ENCODE measurements around the gene COX19. TPM values are rescaled to one million over a fixed set of nuclear protein-coding genes. Genes with fewer than 3 reads are reported as not detected.
A peak's percentile ranks its signal among the peaks of the same experiment; 100 is the strongest.

The COX19 gene
- total RNA-seq, 2 donors from 2014 or later = 7.2 to 18.1 TPM

GRCh38 chr7:953547-954327 is 21.6 kb downstream of the COX19 start:
- Histone ChIP-seq H3K4me3 (peak overlapping the region; percentile 87), H3K27me3 (replicated peaks; ENCODE audit: insufficient read depth) (no peaks in the 10 kb centered on the region), H3K4me1 (ENCODE audit: control insufficient read depth in 1 of 2, low read depth in 2 of 2) (peaks cover 8 to 19% of the 10 kb centered on the region in 2 donors), H3K9me3 (no peaks in the 10 kb centered on the region), H3K36me3 (no peaks in the 10 kb centered on the region), H3K27ac (no peak overlapping the region)
- no peak for DNase-seq (ENCODE audit: low spot score)
- TF ChIP-seq, protein P1, sequence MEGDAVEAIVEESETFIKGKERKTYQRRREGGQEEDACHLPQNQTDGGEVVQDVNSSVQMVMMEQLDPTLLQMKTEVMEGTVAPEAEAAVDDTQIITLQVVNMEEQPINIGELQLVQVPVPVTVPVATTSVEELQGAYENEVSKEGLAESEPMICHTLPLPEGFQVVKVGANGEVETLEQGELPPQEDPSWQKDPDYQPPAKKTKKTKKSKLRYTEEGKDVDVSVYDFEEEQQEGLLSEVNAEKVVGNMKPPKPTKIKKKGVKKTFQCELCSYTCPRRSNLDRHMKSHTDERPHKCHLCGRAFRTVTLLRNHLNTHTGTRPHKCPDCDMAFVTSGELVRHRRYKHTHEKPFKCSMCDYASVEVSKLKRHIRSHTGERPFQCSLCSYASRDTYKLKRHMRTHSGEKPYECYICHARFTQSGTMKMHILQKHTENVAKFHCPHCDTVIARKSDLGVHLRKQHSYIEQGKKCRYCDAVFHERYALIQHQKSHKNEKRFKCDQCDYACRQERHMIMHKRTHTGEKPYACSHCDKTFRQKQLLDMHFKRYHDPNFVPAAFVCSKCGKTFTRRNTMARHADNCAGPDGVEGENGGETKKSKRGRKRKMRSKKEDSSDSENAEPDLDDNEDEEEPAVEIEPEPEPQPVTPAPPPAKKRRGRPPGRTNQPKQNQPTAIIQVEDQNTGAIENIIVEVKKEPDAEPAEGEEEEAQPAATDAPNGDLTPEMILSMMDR (IDR thresholded peaks at IDR 0.05) = no peak
- no peak for ATAC-seq (ENCODE audit: insufficient number of reproducible peaks, low FRiP score, low read depth)

DNA sequence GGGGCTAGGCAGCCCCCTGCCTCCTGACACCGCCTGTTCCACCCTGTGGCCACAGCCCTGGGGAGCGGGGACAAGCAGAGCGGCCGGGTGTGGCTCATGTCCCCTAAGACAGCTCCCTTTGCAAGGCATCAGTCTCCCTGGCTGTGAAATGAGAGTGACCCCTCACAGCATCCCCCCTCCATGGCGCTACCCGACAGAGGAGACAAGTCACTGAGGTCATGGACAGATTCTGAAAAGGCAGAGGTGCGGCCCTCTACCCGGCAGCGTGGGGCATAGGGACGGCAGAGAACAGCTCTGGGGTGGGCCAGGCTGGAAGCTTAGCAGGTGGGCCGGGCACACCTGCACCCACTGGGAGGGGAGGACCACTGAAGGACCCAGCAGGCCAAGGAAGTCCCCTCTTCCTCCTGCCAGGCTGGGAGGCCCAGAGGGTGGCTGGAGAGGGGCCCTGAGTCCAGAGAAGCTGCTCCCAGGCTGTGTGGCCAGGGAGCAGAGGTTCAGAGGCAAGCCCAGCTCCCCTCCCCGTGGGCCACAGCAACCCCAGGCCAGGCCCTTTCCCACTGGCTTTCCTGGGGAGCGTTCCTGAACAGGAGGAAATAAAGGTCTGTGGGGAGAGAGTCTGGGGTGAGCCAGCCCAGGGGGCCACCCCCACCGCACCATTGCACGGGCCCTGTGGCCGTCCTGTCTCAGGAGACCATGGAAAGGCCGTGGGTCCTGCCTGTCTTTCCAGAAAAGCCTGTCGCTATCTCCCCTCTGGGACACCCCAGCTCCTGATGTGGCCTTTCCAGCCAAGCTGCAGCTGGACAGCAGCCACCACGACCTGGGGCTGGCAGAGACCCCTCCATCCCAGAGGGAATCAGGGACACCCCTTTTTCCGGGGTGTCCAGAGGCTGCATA is 22.6 kb downstream of the COX19 start:
- H3K36me3 ChIP-seq = no peaks in the 10 kb centered on the region
- TF ChIP-seq, protein P1 (IDR thresholded peaks at IDR 0.05) = no peak
- no peak for DNase-seq (ENCODE audit: low spot score)

GRCh38 chr7:951881-952547 is 23.3 kb downstream of the COX19 start:
- no peaks in the 10 kb centered on the region for H3K9me3 ChIP-seq
- ATAC-seq (ENCODE audit: insufficient number of reproducible peaks, low FRiP score, low read depth) = no peak
- H3K4me3 ChIP-seq = no peak overlapping the region
- H3K27ac ChIP-seq = no peak overlapping the region
- no peaks in the 10 kb centered on the region for H3K36me3 ChIP-seq
- H3K27me3 ChIP-seq (replicated peaks; ENCODE audit: insufficient read depth) = no peaks in the 10 kb centered on the region
- TF ChIP-seq, protein P1 (IDR thresholded peaks at IDR 0.05) = no peak
- peaks cover 8 to 19% of the 10 kb centered on the region in 2 donors for H3K4me1 ChIP-seq (ENCODE audit: control insufficient read depth in 1 of 2, low read depth in 2 of 2)
- DNase-seq (ENCODE audit: low spot score) = no peak

More for the DNA sequence above, 22.6 kb downstream of the COX19 start:
- Histone ChIP-seq H3K4me1 (ENCODE audit: control insufficient read depth in 1 of 2, low read depth in 2 of 2) (peaks cover 8 to 19% of the 10 kb centered on the region in 2 donors), H3K27ac (no peak overlapping the region), H3K27me3 (replicated peaks; ENCODE audit: insufficient read depth) (no peaks in the 10 kb centered on the region), H3K9me3 (no peaks in the 10 kb centered on the region), H3K4me3 (peak overlapping the region; percentile 87)
- no peak for ATAC-seq (ENCODE audit: insufficient number of reproducible peaks, low FRiP score, low read depth)

GRCh38 chr7:949021-949934 is 26.1 kb downstream of the COX19 start:
- Histone ChIP-seq H3K36me3 (no peaks in the 10 kb centered on the region), H3K27ac (no peak overlapping the region), H3K9me3 (no peaks in the 10 kb centered on the region), H3K4me3 (no peak overlapping the region), H3K27me3 (replicated peaks; ENCODE audit: insufficient read depth) (no peaks in the 10 kb centered on the region), H3K4me1 (ENCODE audit: control insufficient read depth in 1 of 2, low read depth in 2 of 2) (peaks cover 3 to 12% of the 10 kb centered on the region in 2 donors)
- no peak for ATAC-seq (ENCODE audit: insufficient number of reproducible peaks, low FRiP score, low read depth)
- TF ChIP-seq, protein P1 (IDR thresholded peaks at IDR 0.05) = no peak
- DNase-seq (ENCODE audit: low spot score) = no peak

All from thoracic aorta (tissue), 2 donors.